Measurements from ENCODE around the gene TRABD2A. TPM values are rescaled to one million over a fixed set of nuclear protein-coding genes. Genes with fewer than 3 reads are reported as not detected.

The TRABD2A gene
- total RNA-seq, 3 donors from 2014 or later = 2.2 to 7.4 (median 5.6) TPM

DNA sequence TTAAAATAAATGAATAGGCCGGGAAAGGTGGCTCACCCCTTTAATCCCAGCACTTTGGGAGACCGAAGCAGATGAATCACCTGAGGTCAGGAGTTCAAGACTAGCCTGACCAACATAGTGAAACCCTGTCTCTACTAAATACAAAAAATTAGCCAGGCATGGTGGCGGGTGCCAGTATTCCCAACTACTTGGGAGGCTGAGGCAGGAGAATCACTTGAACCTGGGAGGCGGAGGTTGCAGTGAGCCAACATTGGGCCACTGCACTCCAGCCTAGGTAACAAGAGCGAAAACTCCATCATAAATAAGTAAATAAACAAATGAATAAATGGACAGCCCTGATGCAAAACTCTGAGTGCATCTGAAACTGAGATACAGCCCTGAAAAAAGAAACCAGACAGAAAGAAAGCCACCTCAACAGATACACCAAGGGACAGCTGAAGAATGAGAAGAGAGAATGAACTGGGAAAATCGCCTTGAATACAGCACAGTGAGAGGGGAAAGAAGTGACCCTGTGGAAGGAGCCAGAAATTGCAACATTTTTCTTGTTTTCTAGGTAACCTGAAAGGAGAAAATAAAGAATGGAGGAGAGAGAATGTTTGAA is 64.4 kb downstream of the TRABD2A start:
- no peaks in the 10 kb centered on the region for H3K27me3 ChIP-seq
- intact Hi-C loops (cut with DNase I; ENCODE audit: low total_unique reads) = no loop called here
- H3K9me3 ChIP-seq = no peaks in the 10 kb centered on the region
- DNase-seq (ENCODE audit: low spot score in 2 of 2) = no peak
- no peaks in the 10 kb centered on the region for H3K4me1 ChIP-seq
- TF ChIP-seq, protein P1, sequence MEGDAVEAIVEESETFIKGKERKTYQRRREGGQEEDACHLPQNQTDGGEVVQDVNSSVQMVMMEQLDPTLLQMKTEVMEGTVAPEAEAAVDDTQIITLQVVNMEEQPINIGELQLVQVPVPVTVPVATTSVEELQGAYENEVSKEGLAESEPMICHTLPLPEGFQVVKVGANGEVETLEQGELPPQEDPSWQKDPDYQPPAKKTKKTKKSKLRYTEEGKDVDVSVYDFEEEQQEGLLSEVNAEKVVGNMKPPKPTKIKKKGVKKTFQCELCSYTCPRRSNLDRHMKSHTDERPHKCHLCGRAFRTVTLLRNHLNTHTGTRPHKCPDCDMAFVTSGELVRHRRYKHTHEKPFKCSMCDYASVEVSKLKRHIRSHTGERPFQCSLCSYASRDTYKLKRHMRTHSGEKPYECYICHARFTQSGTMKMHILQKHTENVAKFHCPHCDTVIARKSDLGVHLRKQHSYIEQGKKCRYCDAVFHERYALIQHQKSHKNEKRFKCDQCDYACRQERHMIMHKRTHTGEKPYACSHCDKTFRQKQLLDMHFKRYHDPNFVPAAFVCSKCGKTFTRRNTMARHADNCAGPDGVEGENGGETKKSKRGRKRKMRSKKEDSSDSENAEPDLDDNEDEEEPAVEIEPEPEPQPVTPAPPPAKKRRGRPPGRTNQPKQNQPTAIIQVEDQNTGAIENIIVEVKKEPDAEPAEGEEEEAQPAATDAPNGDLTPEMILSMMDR (IDR thresholded peaks at IDR 0.05) = no peak
- no peak for TF ChIP-seq POLR2AphosphoS5 (IDR thresholded peaks at IDR 0.05)
- no peak for TF ChIP-seq POLR2A (IDR thresholded peaks at IDR 0.05)
- no peak overlapping the region for H3K4me3 ChIP-seq
- no peaks in the 10 kb centered on the region for H3K36me3 ChIP-seq
- no peak overlapping the region for H3K27ac ChIP-seq

DNA sequence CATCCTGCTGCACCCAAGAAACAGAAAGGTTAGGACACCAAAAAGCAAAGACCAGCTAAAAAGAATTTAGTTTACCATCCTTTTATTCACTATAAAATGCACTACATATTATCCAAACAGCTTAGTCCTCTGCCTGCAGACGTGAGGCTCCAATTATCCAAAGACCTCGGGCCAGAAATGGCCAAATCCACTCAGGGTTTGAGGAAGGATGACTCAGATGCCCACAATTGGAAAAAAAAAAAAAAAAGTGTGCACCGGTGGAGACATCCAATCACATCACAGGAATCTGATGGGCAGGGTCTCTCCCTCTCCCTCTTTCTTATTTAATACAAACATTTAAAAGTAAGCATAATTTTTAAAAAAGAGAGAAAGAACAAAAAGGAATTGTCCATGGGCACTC is 65.7 kb downstream of the TRABD2A start:
- Histone ChIP-seq H3K27me3 (no peaks in the 10 kb centered on the region), H3K27ac (no peak overlapping the region), H3K36me3 (no peaks in the 10 kb centered on the region), H3K4me3 (no peak overlapping the region), H3K4me1 (no peaks in the 10 kb centered on the region), H3K9me3 (no peaks in the 10 kb centered on the region)
- DNase-seq (ENCODE audit: low spot score in 2 of 2) = no peak
- TF ChIP-seq POLR2A (IDR thresholded peaks at IDR 0.05) (no peak), POLR2AphosphoS5 (IDR thresholded peaks at IDR 0.05) (no peak)
- TF ChIP-seq, protein P1 (IDR thresholded peaks at IDR 0.05) = no peak
- intact Hi-C loops (cut with DNase I; ENCODE audit: low total_unique reads) = no loop called here

DNA sequence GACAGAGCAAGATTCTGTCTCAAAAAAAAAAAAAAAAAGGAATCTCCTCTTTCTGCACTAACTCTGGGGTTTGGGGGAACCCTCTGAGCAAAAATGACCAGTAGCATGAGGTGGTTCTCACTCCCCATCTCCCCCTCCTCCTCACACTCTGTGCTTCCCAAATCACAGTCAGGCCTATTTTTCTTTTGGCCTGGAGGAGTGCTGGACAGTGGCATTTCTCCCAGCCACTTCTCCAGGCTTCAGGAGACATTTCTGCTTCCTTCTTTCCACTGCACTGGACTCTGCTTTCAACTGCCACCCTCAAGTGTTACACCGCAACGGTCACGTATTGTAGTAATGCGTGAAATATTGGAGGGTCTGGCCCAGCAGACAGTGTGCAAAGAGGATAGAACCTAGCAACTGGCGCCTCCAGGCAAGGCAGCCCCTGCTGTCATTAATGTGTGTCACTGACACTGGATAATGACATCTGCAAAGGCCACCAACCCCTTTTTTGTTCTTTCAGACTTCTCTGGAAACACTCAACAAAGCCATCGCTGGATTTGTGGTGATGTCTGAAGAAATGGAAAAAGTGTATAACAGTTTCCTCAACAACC is 68.9 kb downstream of the TRABD2A start:
- H3K36me3 ChIP-seq = no peaks in the 10 kb centered on the region
- no peaks in the 10 kb centered on the region for H3K9me3 ChIP-seq
- H3K4me1 ChIP-seq = no peaks in the 10 kb centered on the region
- no peak overlapping the region for H3K4me3 ChIP-seq
- TF ChIP-seq, protein P1 (IDR thresholded peaks at IDR 0.05) = no peak
- TF ChIP-seq POLR2AphosphoS5 (IDR thresholded peaks at IDR 0.05) = no peak
- no peak for TF ChIP-seq POLR2A (IDR thresholded peaks at IDR 0.05)
- no peak overlapping the region for H3K27ac ChIP-seq
- no peak for DNase-seq (ENCODE audit: low spot score in 2 of 2)
- intact Hi-C loops (cut with DNase I; ENCODE audit: low total_unique reads) = no loop called here
- no peaks in the 10 kb centered on the region for H3K27me3 ChIP-seq

DNA sequence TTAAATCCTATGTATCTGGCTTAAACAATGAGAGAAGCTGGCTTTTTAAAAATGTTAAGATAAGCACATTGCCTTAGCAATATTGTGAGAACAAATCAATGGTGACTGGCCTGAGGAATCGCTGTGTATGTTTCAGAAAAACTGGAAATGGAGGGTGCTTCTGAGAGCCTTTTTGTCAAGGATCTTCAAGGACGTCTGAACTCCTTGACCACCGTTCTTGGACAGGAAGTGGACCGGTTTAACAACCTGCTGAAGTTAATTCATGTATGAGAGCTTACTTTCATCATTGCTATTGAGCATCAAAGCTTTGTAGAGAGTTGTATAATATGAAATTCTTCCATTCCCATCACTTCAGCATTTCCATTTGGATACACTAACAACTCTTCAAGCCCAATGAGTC is 72.6 kb downstream of the TRABD2A start:
- no peak overlapping the region for H3K27ac ChIP-seq
- TF ChIP-seq POLR2AphosphoS5 (IDR thresholded peaks at IDR 0.05) (no peak), POLR2A (IDR thresholded peaks at IDR 0.05) (no peak)
- TF ChIP-seq, protein P1 (IDR thresholded peaks at IDR 0.05) = no peak
- intact Hi-C loops (cut with DNase I; ENCODE audit: low total_unique reads) = no loop called here

DNA sequence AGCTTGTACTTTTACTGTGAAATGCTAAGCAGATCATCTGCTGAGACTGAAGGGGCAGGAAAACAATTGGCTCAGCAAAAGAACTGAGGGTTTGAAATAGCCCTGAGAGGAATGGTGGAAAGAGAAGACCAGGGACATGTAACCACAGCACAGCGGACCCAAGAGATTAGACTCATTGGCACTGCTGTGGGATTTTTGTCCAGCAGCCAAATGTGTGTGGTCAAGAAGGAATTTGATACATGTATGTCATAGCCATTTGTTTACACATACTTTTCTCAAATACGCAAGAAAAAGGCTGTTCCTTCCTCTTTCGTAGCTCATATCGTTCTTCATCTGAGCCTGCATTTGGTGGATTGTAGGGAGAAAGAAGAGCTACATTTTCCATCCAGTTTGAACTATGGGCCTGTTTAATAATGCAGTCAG is 73.8 kb downstream of the TRABD2A start:
- Histone ChIP-seq H3K36me3 (no peaks in the 10 kb centered on the region), H3K27me3 (no peaks in the 10 kb centered on the region), H3K4me1 (no peaks in the 10 kb centered on the region), H3K4me3 (peak overlapping the region in 1 of 3 donors; percentile 10), H3K9me3 (peaks cover 0 to under 1% of the 10 kb centered on the region in 2 donors), H3K27ac (peak overlapping the region in 1 of 2 donors; percentile 63)
- intact Hi-C loops (cut with DNase I; ENCODE audit: low total_unique reads) = no loop called here
- TF ChIP-seq, protein P1 (IDR thresholded peaks at IDR 0.05) = no peak
- TF ChIP-seq POLR2A (IDR thresholded peaks at IDR 0.05) = no peak
- no peak for TF ChIP-seq POLR2AphosphoS5 (IDR thresholded peaks at IDR 0.05)
- no peak for DNase-seq (ENCODE audit: low spot score in 2 of 2)

More for the DNA sequence above, 72.6 kb downstream of the TRABD2A start:
- Histone ChIP-seq H3K36me3 (no peaks in the 10 kb centered on the region), H3K27me3 (no peaks in the 10 kb centered on the region), H3K9me3 (no peaks in the 10 kb centered on the region), H3K4me1 (no peaks in the 10 kb centered on the region), H3K4me3 (no peak overlapping the region)
- DNase-seq (ENCODE audit: low spot score in 2 of 2) = no peak

Data from breast epithelium (tissue), 4 donors.